Measurements from ENCODE around the gene VPS13D. TPM values are rescaled to one million over a fixed set of nuclear protein-coding genes. Genes with fewer than 3 reads are reported as not detected.

Gene VPS13D
- total and polyA plus RNA-seq, 2 donors (not counting 3 experiments of a cell fraction or from before 2014, with no cell fraction given), result 13.6 to 48.5 TPM

DNA sequence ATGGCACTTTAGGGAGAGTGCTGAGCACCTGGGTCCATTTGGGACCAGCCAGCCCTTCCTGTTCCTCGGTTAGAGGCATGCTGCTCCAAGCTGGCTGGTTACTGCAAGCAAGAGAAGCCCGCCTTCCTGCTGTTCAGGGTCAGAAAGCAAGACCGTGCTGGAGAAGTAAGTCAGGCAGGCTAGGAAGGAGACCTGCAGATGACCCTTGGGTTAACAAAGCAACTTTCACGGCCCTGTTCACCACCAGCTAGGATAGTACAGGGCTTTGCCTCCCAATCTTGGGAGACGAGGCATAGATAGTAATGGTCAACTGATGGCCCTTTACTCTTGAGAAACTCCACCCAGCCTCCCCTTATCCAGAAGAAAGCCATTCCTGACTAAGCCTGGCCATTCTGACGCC is 252.1 kb downstream of the VPS13D start:
- DNase-seq (ENCODE audit: low read depth, low spot score), result no peak
- BruUV-seq (replicated peaks), result no TSS peak
- dilution Hi-C loops (cut with MboI; ENCODE audit: extremely low pct_ligation_motif_present, low sequenced_read_pairs) (no loop called here), intact Hi-C loops (cut with micrococcal nuclease) (loop anchor here (2.0 kb wide), 1 partner anchor 29 kb away; no protein-coding TSS in a partner anchor)
- Histone ChIP-seq H3K4me3 (replicated peaks in 1 of 3; ENCODE audit: insufficient read depth in 1 of 3, low read depth in 1 of 3, low read length in 3 of 3) (no peak overlapping the region), H3K4me2 (ENCODE audit: insufficient read depth, low read length) (no peak overlapping the region), H3K4me1 (ENCODE audit: control insufficient read depth, extremely low read depth, insufficient read depth, low read length) (peaks cover 46% of the 10 kb centered on the region), H3K27ac (ENCODE audit: insufficient read depth, low read depth, low read length) (no peak overlapping the region), H3K36me3 (ENCODE audit: control insufficient read depth in 2 of 2, extremely low read depth in 1 of 2, insufficient read depth in 2 of 2, low read length in 2 of 2) (no peaks in the 10 kb centered on the region), H3K9me1 (replicated peaks; ENCODE audit: control insufficient read depth, extremely low read depth, insufficient read depth, low read length) (no peaks in the 10 kb centered on the region), H4K20me1 (replicated peaks; ENCODE audit: control insufficient read depth, extremely low read depth, insufficient read depth, low read length) (no peaks in the 10 kb centered on the region), H3K27me3 (ENCODE audit: control insufficient read depth in 2 of 2, insufficient read depth in 2 of 2, low read length in 2 of 2) (no peaks in the 10 kb centered on the region), H3K9me3 (replicated peaks; ENCODE audit: control insufficient read depth, insufficient read depth, low read length) (no peaks in the 10 kb centered on the region), H2AFZ (ENCODE audit: low read depth, low read length) (no peak overlapping the region), H3K79me2 (ENCODE audit: control insufficient read depth, insufficient read depth, low read length) (no peaks in the 10 kb centered on the region), H3K9ac (replicated peaks; ENCODE audit: extremely low read depth, insufficient read depth, low read length) (no peak overlapping the region)
- CTCF ChIA-PET, result interaction anchor here (1.2 kb wide), 1 partner anchor 46 kb away, joined by 3 read pairs; no protein-coding TSS in a partner anchor
- POLR2A ChIA-PET, result no interaction called here
- TF ChIP-seq, protein P1, sequence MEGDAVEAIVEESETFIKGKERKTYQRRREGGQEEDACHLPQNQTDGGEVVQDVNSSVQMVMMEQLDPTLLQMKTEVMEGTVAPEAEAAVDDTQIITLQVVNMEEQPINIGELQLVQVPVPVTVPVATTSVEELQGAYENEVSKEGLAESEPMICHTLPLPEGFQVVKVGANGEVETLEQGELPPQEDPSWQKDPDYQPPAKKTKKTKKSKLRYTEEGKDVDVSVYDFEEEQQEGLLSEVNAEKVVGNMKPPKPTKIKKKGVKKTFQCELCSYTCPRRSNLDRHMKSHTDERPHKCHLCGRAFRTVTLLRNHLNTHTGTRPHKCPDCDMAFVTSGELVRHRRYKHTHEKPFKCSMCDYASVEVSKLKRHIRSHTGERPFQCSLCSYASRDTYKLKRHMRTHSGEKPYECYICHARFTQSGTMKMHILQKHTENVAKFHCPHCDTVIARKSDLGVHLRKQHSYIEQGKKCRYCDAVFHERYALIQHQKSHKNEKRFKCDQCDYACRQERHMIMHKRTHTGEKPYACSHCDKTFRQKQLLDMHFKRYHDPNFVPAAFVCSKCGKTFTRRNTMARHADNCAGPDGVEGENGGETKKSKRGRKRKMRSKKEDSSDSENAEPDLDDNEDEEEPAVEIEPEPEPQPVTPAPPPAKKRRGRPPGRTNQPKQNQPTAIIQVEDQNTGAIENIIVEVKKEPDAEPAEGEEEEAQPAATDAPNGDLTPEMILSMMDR (IDR thresholded peaks at IDR 0.05; ENCODE audit: extremely low read depth in 1 of 2, insufficient read depth in 1 of 2, low read depth in 1 of 2, low read length in 2 of 2), result no peak
- no peak for TF ChIP-seq FOS (IDR thresholded peaks at IDR 0.05; ENCODE audit: borderline replicate concordance, insufficient read depth, low read length)
- no peak for FAIRE-seq

DNA sequence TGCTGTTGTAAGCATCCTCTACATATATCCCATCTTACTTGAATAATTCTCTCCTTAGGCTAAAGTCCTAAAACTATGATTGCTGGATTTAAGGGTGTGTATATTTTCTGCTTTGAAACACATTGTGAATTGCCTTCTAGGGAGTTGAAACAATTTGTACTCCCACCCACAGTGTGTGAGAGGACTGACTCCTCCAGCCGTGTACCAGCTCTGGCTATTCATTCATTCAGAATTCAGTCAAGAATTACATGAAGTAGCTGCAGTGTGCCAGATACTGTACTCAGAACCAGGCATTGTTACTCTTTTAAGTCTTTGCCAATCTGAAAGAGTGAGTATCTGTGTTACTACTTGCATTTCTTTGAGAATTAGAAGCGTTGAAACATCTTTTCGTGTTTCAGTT is 253.2 kb downstream of the VPS13D start:
- Histone ChIP-seq H3K9ac (replicated peaks; ENCODE audit: extremely low read depth, insufficient read depth, low read length) (no peak overlapping the region), H3K9me1 (replicated peaks; ENCODE audit: control insufficient read depth, extremely low read depth, insufficient read depth, low read length) (no peaks in the 10 kb centered on the region), H3K9me3 (replicated peaks; ENCODE audit: control insufficient read depth, insufficient read depth, low read length) (no peaks in the 10 kb centered on the region), H3K4me3 (replicated peaks in 1 of 3; ENCODE audit: insufficient read depth in 1 of 3, low read depth in 1 of 3, low read length in 3 of 3) (no peak overlapping the region), H3K27ac (ENCODE audit: insufficient read depth, low read depth, low read length) (no peak overlapping the region), H3K79me2 (ENCODE audit: control insufficient read depth, insufficient read depth, low read length) (no peaks in the 10 kb centered on the region), H3K4me2 (ENCODE audit: insufficient read depth, low read length) (no peak overlapping the region), H3K4me1 (ENCODE audit: control insufficient read depth, extremely low read depth, insufficient read depth, low read length) (peaks cover 38% of the 10 kb centered on the region), H2AFZ (ENCODE audit: low read depth, low read length) (no peak overlapping the region), H3K36me3 (ENCODE audit: control insufficient read depth in 2 of 2, extremely low read depth in 1 of 2, insufficient read depth in 2 of 2, low read length in 2 of 2) (no peaks in the 10 kb centered on the region), H4K20me1 (replicated peaks; ENCODE audit: control insufficient read depth, extremely low read depth, insufficient read depth, low read length) (no peaks in the 10 kb centered on the region), H3K27me3 (ENCODE audit: control insufficient read depth in 2 of 2, insufficient read depth in 2 of 2, low read length in 2 of 2) (no peaks in the 10 kb centered on the region)
- TF ChIP-seq JUN (IDR thresholded peaks at IDR 0.05; ENCODE audit: borderline replicate concordance, insufficient read depth, insufficient read length, low read depth) (no peak), POLR2AphosphoS5 (IDR thresholded peaks at IDR 0.05; ENCODE audit: insufficient read depth, low read depth, low read length) (no peak)
- TF ChIP-seq, protein P2, sequence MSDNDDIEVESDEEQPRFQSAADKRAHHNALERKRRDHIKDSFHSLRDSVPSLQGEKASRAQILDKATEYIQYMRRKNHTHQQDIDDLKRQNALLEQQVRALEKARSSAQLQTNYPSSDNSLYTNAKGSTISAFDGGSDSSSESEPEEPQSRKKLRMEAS (IDR thresholded peaks at IDR 0.05; ENCODE audit: insufficient read depth, insufficient read length), result no peak
- BruUV-seq (replicated peaks), result no TSS peak
- DNase-seq (ENCODE audit: low read depth, low spot score), result no peak
- no peak for FAIRE-seq
- intact Hi-C loops (cut with micrococcal nuclease) (no loop called here), dilution Hi-C loops (cut with MboI; ENCODE audit: extremely low pct_ligation_motif_present, low sequenced_read_pairs) (no loop called here)
- ChIA-PET CTCF (no interaction called here), POLR2A (no interaction called here)

Measured in endothelial cell of umbilical vein (primary cell).